T47D (cell line): ENCODE results near the gene CHRNA5.

Source experiments
- DNase-seq, 2 experiments: peaks; one replicate each; pipeline versions ENCODE4 v3.0.0 to v3.0.0-alpha.2; 2011 to 2012; ENCODE audit warnings: low read depth in 1 of 2, low spot score in 1 of 2
- JUND ChIP-seq: IDR thresholded peaks from 2 replicates; pipeline ENCODE4 v1.6.1; 2012; ENCODE audit warnings: low read depth
- in situ Hi-C: cut with HindIII; loops from 2 replicates; pipeline ENCODE4 v1.10.0; 2016; ENCODE audit warnings: low sequenced_read_pairs, low pct_unique_long_range_greater_than_20kb

CHRNA5 gene

DNA sequence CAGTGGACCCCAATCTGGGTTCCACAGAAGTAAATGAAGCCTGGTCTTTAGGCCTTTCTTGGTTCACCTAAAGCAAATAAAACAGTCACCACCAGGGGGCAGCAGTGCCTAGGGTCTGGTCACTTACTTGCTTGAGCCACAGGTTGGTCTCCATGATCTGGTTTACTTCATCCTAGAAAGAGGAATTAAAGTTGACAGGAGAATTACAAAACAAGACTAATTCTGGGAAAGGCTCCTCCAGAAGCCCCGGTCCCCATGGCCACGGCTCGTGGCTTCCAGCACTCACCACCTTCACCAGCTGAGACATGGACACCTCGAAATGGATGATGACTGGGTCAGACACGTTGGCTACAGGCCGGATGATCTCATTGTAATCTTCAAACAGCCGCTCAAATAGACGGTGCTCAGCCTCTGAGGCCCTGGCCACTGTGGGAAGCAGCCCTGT lies 53.2 kb downstream of the CHRNA5 start:
- DNase-seq = peak; percentile 88 to 93
- in situ Hi-C loops = no loop called here
- TF ChIP-seq JUND = no peak

DNA sequence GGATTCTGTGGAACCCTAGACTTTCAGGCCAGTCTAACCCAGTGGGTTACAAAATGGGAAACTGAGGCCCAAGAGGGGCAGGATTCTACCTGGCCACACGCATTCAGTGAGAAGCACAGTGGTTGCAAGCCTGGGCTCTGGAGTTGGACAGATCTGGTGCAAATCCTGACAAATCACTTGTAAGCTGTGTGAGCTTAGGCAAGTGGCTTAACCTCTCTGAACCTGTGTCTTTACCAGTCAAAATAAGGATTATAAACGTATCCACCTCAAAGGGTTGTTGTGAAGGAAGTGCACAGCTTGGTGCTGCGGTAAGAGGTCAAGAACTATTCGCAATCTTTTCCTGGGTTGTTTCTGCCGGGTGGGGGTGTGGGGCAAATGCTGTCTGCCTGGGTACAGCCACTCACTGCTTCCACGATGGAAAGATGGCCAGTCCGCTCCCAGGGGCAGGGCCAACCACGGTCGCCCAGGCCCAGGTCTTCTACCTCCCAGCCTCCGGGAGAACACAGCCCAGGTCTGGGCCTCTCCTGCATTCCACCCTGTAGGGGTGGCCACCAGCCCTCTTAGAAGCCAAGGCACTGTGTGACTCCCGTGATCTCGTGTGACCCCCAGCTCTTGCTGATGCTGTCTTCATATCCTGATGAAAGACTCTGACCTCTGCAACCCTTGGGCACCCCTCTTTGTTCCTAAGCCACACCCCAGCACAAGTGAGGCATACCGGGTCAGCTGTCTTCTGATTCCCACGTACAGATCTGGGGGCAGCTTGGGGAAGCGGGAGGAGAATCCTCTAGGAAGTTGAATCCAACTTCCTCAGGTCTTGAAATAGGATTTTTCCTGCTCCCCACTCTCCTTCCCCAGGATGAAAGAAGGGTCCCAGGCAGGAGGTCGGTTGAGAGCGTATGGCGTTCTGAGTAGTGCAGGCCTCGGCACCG lies 54.0 kb downstream of the CHRNA5 start:
- in situ Hi-C loops = no loop called here
- DNase-seq = no peak
- TF ChIP-seq JUND = no peak

DNA sequence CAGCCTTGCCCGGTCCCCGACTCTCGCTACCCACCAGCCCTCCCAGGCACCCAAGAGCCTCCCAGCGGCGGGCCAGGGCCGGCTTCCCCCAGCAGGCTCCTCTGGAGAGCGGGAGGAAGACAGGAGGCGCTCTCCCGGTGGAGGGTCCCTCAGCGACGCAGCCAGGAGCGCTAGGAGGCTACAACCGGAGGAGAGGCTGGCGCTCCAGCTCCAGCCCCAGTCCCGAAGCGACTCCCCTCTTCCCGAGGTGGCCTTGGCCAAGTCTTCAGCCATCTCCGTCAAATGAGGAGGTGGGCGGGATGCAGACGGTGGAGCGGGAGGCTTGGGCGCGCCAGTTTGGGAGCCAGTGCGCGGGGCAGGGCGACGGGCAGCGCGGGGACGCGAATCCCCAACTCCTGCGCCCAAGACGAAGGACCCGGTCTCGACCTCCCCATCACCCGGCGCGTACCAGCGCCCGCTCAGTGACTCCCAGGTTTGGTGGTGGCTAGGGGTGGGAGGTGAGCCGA lies 54.8 kb downstream of the CHRNA5 start:
- DNase-seq = no peak
- in situ Hi-C loops = no loop called here
- no peak for TF ChIP-seq JUND

DNA sequence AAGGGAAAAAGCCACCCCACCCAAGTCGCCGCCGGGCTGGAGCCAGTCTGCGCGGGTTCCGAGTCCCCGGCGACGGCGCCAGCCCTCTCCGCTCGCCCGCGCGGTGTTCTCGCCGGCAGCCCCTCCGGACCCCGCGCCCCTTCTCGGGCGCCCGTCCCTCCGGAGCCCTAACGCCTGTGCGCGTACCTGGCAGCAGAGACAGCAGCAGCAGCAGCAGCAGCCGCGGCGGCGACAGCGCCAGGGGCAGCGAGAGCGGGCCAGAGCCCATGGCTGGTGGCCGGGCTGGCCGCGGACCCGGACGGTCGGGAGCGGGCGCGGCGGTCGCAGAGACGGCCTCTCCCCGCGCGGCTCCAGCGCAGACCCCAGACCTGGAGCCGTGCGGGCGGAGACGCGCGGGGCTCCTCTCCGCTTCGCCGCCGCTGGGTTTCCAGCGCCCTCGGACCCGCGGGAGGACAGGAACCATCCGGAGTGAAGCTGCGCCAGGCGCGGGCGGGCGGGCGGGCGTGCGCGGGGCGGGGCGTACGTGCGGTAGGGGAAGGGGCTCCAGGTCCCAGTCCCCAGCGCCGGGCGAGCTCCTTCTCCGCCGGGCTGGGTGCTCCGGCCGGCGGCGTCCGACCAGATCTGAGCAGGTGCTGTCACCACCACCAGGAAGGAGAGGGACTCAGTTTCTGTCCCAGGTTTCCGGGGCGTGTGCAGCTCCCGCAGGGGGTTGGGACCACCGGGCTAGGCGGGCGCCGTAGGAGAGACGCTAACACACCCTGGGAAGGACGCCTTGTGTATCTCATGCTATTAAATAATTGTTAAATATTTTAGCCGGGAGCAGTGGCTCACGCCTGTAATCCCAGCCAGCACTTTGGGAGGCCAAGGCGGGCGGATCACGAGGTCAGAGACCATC lies 55.5 kb downstream of the CHRNA5 start, which contains the start of gene CHRNA3:
TSS of gene CHRNA3 (minus strand) at position 470 of the 895 bp plus-strand sequence. CDS start at position 268, 202 bp downstream.
- peak in 1 of 2 experiments; percentile 43 for DNase-seq
- TF ChIP-seq JUND = no peak
- in situ Hi-C loops = no loop called here

DNA sequence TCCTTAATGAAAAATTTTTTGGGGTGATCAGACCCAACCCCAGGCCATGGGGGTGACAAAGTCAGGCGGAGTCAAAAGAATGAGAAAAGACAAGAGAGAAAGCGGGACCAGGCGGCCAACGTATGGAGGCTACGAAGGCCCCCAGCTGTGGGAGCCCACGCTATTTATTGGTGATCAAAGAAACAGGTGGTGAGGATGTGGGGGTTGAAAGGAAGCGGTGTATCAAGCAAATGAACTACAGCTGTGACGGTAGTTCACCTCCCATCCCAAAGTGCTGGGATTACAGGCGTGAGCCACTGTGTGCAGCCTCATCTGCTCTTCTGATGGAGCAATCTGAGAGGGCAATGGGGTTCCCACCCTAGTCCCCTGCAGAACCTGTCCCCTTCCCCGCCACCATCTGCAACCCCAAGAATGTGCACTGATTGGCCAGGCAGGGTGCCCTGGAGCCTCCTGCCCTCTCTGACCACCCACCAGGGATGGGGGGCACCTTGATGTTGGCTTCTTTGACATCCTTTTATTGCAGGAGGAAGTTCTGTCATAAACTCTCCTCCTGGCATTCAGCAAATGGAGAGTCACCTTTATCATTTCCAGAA lies 56.6 kb downstream of the CHRNA5 start:
- TF ChIP-seq JUND = no peak

DNA sequence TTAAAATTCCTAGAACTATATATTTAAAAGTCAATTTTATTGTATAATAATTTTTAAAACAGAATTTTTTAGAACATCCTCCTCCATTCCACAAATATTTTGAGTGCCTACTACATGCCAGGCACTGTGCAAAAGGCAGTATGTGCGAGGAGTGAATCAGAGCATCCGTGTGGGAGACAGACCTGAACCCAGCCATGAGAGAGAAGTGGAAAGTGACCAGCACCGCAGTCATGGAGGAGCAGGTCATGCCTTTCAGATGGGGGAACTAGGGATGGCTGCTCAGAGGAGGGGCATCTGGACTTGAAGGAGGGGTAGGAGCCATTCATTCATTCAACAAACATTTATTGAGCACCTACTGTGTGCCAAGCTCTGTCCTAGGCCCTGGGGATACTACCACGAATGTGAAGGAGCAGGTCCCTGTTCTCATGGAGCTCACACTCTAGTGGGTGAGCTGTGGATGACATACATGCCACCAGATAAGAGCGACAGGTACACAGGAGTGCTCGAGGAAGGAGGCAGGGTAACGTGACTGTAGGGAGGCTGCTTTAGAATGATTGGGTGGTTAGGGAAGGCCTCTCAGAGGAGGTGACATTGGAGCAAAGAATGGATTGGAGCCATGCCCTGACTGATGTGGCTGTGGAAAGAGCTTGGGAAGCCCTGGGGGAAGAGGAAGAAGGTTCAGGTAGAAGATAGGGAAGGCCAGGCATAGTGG lies 58.6 kb downstream of the CHRNA5 start:
- no peak for DNase-seq
- TF ChIP-seq JUND = no peak
- in situ Hi-C loops = no loop called here

More for the DNA sequence above, 56.6 kb downstream of the CHRNA5 start:
- no peak for DNase-seq
- in situ Hi-C loops = no loop called here

DNA sequence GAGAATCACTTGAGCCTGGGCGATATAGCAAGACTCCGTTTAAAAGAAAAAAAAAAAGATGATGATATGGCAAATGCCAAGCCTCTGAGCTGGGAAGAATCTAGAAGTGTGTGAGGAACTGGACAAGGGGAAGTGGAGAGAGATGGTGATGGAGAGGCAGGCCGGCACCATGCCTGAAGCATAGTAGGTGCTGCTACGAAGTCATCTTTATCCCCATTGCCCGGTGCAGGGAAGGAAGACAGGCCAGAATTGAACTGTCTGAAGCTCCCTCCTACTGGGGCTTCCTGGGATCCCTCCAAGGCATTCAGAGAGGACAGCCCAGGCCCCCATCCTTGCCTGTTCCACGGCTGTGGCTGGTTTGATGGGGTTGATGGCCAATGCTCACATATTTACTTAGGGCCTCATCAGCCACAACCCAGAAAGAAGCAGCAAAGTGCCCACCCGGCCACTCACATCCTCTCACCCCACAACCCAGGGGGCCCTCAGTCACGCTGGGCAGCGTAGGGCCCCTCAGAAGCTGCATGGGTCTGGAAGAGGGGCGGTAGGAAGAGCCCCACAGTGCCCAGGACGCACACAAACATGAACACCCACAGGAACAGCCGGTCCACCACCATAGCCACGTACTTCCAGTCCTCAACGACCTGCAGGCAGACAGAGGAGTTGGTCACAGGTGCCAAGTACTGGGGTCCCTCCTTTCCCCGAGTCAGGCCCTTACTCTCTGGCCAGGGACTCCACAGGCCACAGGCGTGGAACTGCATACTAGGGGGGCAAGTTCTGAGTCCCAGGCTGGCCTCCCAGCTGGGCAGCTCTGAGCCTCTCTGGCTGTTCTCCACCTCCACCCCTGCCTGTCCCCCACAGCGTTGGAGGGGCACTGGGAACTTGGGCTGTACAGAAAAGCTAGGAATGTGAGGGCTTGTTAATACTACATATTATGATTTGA lies 59.6 kb downstream of the CHRNA5 start:
- DNase-seq = no peak
- in situ Hi-C loops = no loop called here
- no peak for TF ChIP-seq JUND

DNA sequence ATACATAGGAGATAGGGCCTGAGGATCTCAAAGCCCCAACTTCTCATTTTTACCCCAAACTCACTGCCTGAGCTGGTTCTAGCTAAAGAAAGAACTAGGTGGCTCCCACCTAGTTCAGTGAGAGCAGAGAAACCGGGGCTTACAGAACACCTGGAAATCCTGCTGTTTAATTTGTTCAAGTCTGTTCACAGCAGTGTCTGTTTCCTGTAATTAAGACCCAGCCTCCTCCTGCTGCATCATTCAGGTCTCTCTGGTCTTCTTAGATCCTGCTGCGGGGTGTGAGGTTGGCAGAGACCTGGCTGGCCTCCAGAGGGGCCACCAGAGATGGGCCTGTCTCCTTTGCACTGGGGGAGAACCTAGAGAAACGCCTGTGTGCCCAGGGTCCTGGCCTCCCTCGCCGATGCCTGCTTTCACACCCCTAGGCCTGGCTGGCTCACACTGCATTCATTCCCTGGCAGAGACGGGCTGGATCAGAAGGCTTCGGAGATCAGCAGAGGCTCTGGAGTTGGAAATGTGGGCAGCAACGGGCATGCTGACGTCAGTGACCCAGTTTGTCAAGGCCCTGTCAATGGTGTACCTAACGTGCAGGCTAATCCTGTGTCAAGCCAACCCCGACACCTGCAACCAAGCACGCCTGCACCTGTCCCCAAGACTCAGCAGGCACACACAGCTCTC lies 60.4 kb downstream of the CHRNA5 start:
- in situ Hi-C loops = no loop called here
- no peak for DNase-seq
- TF ChIP-seq JUND = no peak

DNA sequence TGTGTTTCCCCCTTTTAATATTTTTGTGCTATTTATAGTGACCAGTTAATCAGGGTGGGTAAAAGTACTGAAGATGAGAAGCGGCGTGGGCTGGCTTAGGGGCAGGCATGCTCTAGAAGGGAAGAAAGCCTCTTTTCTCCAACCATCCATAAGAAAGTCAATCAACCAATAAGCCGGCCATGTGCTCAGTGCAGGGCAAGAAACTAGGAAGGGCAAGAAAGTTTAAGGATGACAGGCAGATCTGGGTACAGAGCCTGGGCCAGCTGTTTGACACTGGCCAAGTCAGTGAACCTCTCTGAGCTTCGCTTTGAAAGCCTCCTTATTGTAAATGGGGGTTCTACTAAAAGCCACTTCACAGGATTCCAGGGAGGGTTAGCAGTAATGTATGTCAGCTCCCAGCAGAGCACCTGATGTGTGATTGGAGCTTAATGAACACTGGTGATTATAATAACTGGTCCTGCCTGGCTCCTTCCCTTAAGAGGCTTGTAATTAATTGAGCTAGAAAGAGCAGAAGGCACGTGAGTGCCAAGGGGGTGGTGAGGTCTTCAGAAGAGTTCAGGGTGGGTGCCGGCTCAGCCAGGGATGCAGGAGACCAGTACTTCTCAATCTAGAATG lies 61.2 kb downstream of the CHRNA5 start:
- TF ChIP-seq JUND = no peak
- in situ Hi-C loops = no loop called here

DNA sequence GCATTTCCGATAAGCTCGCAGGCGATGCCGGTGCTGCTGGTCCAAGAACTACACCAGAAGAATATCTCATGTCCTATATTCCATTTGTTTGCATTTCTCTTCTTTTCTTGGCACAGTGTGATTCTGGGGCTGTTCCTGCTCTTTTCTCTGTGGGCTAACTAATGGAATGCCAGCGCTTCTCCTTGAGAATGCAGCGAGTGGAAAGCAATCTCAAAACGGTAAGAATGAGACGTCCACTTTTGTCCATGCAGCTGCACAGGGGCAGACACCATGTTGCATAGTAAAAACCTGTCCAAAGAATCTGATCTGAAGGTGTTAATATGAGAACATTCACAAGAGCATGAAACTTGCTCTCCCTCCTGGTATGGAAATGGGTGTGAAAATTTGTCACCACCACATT lies 62.0 kb downstream of the CHRNA5 start:
- in situ Hi-C loops = no loop called here
- no peak for TF ChIP-seq JUND
- no peak for DNase-seq

More for the DNA sequence above, 61.2 kb downstream of the CHRNA5 start:
- no peak for DNase-seq
